CD4-positive, alpha-beta T cell treated with Interleukin-2 at 100 ng/mL for 4 hours (primary cell): Measurements from ENCODE around the gene RARS1.
"Not testable (repeated sequence)": the region's sequence is repeated elsewhere in the genome, so short reads cannot be mapped to it uniquely, and the experiment has no call there.

Source experiments
- DNase-seq: peaks from one replicate; pipeline ENCODE4 v3.0.0-alpha.2; 2020; ENCODE audit warnings: low spot score

The RARS1 gene

DNA sequence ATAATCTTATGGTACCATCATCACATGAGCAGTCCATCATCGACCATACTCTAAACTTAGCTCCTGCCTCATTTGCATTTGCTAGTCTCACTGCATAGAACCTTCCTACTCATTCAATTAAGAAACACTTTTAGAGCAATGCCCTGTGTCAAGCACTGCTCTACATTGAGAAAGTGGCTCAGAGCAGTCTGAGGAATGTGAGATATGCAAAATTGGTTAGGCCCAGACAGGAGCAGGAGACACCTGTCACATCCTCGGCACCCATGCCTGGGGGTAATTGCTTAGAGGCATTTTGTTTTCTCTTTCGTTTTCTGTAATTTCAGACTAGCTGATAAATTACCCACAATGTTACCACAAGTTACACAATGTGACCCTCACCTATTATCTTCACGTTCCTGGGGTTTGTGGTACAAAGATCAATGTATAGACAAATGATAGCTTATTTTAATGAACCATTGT lies 4.9 kb upstream of the RARS1 start:
- peak; percentile 5 for DNase-seq

DNA sequence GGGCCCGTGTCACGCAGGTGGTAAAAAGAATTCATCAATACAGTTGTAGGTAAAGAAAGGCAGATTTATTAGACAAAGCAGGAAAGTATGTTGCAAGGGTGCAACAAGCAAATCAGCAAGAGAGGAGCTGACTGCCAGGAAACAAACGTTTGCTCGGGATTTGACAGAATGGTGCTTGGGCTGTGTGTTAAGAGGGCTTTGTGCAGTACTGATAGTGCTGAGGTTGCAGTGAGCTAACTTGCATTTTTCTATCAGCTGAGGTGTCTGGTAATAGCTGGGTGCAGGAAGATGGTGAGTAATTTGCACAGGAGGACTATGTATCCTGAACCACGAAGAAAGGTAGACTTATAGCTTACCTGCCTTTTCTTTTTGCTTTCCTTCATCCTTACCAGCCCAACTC lies 3.9 kb upstream of the RARS1 start:
- no peak for DNase-seq

DNA sequence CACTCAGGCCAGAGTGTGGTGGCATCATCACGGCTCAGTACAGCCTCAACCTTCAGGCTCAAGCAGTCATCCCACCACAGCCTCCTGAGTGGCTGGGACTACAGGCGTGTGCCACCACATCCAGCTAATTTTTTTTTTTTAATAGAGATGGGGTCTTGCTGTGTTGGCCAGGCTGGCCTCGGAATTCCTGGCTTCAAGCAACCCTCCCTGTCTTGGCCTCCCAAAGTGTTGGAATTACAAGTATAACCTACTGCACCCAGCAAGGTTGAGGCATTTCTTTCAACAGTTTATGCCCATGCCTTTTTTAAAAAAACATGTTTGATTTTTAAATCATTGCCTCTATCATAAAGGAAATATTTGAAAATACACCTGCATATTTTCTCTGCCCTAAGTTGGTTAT lies 2.8 kb downstream of the RARS1 start:
- no peak for DNase-seq

DNA sequence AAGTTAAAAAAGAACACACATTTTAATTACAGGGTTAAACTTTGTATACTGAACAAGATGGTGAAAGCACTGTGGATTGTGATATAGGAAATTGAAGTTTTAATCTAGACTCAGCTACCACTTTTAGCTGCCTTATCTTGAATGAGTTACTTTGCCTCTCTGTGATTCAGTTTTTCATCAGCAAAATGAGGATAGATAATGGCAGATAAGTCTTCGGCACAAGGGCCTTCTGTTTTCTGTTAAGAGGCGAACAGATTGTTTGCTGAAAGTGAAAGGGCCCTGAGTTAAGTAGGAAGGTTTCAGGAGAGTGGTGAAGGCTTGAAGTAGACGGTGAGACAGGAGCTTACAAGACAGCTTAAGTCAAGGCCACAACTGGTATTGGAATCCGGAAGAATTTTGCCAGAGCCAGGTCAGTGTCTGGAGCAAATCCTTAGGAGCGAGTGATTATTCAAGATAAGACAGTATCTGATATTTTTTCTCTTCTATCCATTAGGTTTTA lies 7.8 kb downstream of the RARS1 start:
- no peak for DNase-seq

DNA sequence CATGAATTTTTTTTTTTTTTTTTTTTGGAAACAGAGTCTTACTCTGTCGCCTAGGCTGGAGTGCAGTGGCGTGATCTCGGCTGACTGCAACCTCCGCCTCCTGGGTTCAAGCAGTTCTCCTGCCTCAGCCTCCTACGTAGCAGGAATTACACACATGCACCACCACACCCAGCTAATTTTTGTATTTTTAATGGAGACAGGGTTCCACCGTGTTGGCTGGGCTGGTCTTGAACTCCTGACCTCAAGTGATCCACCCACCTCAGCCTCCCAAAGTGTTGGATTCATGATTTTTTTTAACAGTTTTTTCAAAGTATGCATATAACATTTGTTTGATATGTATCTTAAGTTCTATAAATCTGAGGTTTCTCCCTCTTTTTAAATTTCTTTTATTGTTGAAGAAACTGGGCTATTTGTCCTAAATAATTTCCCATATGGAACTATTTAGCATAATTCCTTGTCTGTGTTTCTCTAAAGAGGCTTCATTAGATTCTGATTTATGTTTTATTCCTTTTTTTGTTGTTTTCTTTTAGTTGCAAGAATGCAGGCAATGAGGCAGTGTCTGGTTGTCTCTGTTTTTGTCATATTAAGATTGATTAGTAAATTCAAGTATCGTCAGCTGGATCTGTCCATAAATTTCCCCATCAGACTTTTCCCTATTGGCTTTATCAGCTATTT lies 16.4 kb downstream of the RARS1 start:
- DNase-seq, result no peak

DNA sequence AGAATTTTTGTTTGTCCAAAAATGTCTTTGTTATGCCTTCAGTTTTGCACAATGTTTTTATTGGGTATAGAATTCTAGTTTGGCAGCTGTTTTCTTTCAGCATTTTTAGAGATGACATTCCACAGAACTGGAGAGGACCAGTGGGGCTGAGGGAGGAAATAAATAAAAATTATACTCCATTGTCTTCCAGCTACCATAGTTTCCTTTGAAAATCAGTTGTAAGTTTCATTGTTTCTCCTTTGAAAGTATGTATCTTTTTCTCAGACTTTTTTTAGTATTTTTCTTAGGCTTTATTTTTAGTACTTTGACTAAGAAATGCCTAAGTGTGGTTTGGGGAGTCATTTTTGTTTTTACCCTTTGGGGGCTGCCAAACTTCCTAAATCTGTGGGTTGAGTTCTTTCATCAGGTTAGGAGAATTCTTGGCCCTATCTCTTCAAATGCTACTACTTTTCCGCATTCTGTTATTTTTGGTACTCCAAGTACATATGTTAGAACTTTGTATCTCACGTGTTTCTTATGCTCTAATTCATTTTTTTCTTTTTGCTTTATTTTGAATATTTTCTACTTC lies 27.7 kb downstream of the RARS1 start:
- no peak for DNase-seq

DNA sequence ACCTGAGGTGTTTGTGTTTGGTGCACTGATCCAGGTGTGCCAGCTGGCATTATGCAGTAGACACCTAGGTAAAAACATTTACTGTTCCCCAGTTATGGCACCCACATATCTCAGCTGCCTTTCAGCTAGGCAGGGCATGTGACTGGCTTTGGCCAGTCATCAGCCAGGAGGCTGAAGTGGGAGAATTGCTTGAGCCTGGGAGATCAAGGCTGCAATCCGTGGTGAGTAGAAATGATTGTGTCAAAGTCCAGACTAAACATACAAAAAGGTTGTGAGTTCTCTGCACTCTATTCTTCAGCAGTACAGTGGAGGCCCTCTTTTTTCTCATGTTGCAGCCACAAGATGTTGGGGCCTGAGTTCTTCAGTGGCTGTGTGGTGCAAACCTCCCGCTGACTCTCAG lies 39.6 kb downstream of the RARS1 start:
- no peak for DNase-seq

DNA sequence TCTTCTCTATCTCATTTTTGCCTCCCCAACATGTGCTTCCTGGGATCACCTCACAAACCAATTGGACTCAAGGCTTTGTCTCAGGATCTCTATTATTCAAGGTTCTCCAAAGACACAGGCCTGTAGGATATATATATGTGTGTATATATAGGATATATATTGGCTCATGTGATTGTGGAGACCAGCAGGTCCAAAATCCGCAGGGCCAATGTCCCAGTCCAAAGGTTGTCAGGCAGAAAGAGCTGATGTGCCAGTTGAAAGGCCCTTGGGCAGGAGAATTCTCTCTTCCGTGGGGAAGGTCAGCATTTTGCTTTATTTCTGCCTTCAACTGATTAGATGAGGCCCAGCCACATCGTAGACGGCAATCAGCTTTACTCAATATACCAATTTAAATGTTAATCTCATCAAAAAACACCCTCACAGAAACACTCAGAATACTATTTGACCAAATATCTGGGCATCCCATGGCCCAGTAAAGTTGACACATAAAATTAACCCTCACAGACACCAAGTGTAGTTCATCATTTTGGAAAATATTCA lies 41.6 kb downstream of the RARS1 start:
- DNase-seq, result no peak

DNA sequence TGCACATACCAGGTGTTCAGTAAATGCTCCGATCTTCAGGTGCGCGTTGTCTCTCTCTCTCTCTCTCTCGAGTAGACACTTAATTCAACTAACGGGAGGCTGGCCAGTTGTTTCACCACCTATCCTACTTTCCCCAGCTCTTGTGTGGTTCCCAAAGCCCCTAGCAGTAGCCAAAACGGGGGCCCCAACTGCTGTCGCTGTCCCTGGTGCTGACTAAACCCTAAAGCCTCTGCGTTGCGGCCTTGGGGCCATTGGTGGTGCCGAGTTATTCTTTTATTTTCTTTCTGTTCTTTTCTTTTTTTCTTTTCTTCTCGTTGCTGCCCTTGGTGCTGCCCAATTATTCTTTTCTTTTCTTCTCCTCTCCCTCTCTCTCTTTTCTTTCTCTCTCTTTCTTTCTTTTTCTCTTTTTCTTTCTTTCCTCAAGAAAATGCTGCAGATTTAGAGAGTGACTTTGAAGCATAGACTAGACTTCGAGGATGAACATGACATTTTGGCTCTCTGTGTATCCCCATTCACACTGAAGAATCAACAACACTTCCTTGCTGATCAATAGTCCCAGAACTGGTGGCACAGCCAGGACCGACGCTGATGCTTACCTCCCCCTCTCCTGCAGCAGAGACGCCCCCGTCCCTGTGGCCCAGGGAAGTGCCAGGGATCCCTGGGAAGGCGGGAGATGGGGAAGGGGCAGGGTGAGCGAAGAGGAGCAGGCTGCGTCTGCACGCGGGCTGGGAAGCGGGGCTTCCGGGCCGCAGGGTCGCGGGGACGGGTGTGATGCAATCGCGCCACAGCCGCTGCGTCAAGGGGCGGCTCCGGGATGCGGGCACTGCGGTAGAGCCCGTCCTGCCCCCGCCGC lies 42.5 kb downstream of the RARS1 start, which contains the start of gene FBLL1:
FBLL1 (plus strand) TSS at position 785 of the 853 bp plus-strand sequence. CDS start 200 bp downstream, outside the sequence.
- DNase-seq, result no peak

DNA sequence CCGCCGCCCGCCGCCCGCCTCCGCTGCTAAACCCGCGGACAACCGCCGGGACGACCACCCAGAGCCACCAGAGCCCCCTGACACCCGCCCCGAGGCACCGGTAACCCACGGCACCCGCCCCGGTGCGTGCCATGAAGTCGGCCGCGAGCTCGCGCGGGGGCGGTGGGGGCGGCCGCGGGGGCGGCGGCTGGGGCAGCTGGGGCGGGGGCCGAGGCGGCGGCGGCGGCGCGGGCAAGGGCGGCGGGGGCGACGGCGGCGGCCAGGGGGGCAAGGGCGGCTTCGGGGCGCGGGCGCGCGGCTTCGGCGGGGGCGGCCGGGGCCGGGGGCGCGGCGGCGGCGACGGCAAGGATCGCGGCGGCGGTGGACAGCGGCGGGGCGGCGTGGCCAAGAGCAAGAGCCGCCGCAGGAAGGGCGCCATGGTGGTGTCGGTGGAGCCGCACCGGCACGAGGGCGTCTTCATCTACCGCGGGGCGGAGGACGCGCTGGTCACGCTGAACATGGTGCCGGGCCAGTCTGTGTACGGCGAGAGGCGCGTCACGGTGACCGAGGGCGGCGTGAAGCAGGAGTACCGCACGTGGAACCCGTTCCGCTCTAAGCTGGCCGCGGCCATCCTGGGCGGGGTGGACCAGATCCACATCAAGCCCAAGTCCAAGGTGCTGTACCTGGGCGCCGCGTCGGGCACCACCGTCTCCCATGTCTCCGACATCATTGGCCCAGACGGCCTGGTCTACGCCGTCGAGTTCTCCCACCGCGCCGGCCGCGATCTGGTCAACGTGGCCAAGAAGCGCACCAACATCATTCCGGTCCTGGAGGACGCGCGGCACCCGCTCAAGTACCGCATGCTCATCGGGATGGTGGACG lies 43.3 kb downstream of the RARS1 start:
- DNase-seq, result no peak

DNA sequence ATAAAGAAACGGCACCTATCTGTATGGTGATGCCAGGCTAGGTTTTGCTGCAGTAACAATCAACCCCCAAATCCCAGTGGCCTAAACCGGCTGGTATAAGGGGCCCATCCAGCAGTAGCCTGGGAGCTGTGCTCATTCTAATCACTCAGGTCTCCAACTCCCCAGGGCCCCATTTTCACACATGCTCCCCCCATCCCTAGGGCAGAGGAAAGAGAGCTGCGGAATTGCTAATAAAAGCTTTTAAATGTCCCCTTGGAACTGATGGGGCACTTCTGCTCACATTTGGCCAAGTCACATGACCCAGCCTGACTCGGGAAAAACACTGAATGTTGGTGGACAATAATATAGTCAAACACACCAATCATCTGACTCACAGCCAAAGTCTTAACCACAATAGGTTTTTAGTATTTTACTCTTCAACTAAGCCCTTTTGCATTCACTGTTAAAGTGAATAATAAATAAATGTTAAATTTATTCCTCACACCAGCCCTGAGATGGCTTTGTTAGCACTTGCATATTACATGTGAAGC lies 44.4 kb downstream of the RARS1 start:
- no peak for DNase-seq

DNA sequence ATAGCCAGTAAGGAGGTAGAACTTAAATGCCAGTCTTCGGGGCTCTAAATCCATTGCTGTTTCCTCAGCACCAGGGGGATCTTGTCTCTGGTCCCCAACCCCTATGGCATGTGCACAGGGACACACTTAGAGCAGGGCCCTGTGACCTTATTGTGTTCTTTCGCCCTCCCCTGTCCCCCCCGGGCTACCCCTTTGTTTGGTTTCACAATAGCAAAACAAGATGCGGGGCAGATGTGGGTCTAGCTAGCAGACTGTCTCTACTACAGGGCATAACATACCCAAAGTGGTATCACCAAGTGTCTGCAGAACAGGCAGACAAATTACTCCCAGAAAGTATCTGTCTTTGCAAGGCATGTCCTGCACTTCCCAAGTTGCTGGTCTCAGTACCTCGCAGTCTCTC lies 44.9 kb downstream of the RARS1 start:
- DNase-seq, result no peak

DNA sequence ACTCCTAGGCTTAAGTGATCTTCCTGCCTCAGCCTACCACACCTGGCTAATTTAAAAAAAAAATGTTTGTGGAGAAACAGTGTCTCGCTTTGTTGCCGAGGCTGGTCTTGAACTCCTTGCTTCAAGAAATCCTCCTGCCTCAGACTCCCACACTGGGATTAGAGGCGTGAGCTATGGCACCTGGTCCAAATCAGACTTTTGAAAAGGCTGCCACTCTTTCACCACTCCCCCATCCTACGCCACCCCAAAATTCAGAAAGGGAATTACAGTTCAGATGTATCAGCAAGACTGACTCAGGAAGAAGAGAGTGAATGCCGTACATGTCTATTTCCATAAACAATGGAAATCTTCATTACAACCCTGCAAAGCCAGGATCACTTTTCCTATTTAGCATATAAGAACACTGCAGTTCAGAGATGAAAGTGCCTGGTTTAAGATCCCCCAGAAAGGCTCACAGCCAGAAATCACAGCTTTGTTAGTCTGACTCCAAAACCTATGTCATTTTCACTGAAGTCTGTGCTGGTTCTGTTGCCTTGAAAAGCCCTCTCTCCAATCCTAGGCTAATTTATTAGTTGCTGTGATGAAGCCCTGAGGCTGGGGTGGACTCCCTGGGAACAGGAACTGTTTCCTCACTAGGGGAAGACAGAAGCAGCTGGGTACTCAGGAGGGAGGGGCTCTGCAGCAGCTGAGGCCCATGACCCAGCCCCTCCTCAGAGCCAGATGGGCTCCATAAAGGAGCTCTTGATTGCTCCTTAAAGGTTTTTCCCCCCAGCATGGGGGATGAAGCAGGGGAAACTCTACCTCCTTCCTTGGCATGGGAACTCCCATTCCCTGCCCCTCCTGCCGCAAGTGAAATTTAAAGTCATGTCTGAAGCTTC lies 46.0 kb downstream of the RARS1 start:
- no peak for DNase-seq

DNA sequence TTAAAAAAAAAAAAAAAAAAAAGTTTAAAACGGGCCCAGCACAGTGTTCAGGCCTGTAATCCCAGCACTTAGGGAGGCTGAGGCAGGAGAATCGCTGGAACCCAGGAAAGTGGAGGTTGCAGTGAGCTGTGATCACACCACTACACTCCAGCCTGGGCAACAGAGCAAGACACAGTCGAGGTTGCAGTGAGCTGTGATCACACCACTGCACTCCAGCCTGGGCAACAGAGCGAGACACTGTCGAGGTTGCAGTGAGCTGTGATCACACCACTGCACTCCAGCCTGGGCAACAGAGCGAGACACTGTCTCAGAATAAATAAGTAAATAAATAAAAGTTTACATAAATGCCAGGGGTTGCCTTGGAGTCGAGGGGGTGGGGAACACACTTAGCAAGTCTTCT lies 48.1 kb downstream of the RARS1 start:
- DNase-seq, result not testable (repeated sequence)

DNA sequence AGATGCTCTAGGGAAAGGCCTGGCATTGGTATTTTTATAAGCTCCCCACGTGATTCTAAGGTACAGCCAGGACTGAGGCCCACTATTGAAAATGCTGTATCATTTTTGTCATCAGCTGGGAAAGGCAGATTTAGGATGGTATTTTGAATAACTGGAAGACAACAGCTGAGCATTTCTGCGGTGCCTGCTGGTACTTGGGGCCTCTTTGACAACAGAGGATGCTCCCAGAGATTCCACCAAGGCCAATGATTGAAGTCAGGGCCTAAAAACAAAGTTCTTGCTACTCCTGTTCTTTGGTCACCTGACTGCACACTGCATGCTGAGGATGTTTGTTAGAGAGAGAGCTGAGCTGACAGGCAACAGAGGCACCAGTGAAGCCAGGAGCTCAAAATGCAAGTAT lies 50.9 kb downstream of the RARS1 start:
- no peak for DNase-seq

DNA sequence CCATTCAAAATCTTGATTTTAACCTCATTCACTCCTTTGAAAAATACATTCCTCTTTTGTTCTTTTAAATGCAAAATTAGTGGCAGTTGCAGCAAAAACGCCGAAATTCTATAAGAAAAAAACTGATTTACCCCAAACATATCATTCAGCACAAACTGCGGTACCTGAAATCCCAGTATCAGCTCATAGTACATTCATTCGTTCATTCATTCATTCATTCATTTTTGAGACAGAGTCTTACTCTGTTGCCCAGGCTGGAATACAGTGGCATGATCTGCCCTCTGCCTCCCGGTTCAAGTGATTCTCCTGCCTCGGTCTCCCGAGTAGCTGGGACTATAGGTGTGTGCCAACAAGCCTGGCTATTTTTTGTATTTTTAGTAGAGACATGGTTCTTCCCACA lies 63.3 kb downstream of the RARS1 start:
- no peak for DNase-seq

DNA sequence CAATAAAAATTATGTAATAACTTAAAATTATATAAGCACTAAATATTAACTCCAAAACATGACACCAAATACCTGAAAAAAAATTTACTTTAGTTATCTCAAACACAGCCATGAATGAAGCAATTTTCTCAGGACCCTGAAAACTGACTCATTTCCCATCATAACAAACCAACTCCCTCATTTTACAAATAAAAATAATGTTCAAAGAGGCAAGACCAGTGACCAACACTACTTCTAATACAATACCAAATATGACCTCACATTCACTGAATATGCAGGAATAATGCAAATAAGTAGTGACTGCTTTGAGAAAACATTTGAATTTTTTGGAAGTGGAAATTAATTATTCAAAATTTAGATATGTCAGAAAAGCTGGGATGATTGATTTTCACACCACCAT lies 64.4 kb downstream of the RARS1 start:
- no peak for DNase-seq

DNA sequence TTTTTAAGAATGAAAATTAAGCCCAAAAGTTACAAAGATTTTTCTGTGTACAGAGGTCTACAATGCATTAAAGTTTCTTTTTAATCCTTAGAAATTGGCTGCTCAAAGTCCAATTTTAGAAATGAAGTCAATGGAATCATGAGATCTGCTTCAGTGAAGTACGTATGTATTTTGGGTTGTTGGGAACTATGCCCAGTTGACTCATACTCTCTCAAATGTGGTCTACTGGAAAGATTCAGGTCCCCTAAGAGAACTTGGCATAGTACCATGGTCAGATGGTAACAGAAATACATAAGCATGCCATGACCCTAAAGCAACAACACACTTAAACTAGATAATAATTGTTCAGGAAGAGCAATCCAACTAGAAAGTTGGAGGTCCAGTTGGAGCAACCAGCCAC lies 65.9 kb downstream of the RARS1 start:
- no peak for DNase-seq

DNA sequence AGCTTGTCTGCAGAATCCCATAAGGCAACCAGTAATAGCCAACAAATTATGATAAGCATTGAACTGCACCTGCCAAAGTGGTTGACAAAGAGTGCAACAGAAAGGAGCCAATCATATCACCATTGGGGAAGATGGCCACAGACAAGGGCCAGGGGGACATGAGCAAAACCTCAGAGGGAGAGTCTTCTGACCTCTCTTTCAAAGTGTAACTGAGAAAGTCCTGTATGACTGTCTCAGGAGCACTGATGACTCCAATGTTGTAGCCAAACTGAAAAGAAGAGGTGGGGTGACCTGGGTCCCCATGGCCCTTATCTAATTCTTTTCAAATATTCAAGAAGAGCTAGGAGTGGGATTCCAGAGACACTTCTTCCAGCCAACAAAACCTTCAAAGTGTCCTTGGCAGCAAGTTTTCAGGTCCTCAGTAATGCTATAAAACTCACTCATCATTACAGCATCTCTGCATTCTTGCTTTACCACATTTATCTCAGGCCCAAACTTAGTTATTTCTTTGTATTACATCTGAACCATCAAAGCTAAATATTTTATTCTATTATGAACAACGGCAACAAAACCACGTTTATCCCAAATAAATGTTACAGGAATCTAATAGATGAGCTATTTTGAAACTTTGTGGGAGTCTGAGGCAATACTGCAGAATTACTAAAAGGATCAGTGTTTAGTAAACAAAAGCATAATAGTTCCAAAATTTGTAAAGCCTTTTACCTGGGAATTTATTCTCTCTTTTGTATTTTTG lies 67.3 kb downstream of the RARS1 start:
- no peak for DNase-seq

DNA sequence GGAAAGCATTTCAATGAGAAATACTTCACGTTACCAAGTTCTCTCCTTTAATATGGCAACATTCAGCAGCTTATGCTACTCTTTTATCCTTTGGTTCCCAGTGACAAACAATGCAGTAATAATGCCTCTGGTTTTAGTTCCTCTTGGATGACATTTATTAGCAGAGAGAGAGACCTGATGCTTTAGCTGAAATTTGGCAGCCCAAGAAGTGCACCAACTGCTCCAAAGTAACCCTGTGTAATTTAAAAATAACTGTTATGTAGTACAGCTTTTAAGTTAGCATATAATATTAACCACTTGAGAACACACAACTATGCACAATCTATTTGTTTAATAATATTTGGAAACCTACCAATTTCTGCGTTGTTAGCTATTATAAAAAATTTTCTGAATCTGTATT lies 71.1 kb downstream of the RARS1 start:
- DNase-seq, result no peak
